HG03571 (cell line): ENCODE data around the gene SLC25A6.
A peak's percentile ranks its signal among the peaks of the same experiment; 100 is the strongest.
"Not testable (repeated sequence)": the region's sequence is repeated elsewhere in the genome, so short reads cannot be mapped to it uniquely, and the experiment has no call there.

Experiments
- ATAC-seq: cut with Tn5 transposase; IDR thresholded peaks from one replicate; pipeline ENCODE4 v1.9.1; 2021; ENCODE audit not compliant: unreplicated experiment

The SLC25A6 gene

DNA sequence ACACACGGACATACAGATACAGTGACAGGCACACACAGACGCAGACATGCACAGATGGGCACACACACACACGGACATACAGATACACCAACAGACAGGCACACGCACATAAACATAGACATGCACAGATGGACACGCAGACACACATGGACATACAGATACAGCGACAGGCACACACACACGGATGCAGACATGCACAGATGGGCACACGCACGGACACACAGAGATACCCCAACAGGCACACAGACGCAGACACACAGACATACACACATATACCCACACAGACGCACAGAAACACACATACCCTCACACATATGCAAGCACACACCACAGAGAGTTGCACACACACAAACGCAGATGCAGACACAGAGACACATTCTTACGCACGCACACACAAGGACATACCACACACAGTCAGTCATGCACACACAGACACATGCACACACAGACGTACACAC is 24.4 kb upstream of the SLC25A6 start:
- no peak for ATAC-seq

DNA sequence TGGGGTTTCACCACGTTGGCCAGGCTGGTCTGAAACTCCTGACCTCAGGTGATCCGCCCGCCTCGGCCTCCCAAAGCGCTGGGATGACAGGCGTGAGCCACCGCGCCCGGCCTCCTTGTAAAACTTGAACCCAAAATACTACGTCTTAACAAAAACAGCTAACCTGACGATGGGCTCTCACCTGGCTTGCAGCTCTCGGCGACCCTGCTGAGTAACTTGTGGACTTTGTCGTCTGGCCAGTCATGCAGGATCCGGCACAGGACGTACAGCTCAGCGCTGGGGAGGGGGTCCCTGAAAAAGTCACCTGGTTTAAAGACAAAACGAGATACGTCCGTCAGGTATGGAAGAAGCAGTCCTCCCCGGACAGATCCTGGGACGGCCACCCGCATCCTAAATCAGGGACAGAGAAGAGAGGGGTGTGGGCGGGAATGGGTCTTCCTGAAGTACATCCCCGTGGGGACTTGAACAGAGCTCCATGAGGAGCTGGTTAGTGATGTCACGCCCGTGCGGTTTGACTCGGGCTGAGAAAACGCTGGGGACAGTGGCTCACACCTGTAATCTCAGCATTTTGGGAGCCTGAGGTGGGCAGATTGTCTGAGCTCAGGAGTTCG is 20.7 kb upstream of the SLC25A6 start:
- ATAC-seq, result no peak

DNA sequence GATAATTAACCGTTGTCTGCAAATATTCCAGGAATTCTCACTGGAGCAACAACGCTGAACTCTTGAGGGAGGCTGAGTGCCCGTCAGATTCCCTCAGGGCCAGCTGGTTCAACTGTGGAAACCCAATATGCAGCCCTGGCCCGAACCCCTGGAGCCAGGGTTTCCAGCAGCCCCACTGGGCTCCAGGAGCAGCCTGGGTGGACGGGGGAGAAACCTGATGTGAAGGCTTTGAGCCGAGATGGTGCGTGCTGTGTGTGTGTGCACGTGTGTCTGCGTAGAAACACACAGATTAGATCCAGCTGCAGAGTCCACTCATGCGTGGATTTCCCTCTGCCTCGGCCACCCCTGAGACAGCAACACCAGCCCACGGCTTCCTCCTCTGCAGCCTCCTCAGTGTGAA is 19.4 kb upstream of the SLC25A6 start:
- ATAC-seq, result no peak

DNA sequence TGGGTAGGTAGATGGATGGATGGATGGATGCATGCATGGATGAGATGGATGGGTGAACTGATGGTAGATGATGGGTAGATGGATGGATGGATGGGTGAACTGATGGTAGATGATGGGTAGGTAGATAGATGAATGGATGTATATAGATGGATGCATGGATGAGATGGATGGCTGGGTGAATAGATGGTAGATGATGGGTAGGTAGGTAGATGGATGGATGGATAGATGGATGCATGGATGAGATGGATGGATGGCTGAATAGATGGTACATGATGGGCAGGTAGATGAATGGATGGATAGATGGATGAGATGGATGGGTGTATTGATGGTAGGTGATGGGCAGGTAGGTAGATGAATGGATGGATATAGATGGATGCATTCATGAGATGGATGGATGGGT is 15.1 kb upstream of the SLC25A6 start:
- no peak for ATAC-seq

DNA sequence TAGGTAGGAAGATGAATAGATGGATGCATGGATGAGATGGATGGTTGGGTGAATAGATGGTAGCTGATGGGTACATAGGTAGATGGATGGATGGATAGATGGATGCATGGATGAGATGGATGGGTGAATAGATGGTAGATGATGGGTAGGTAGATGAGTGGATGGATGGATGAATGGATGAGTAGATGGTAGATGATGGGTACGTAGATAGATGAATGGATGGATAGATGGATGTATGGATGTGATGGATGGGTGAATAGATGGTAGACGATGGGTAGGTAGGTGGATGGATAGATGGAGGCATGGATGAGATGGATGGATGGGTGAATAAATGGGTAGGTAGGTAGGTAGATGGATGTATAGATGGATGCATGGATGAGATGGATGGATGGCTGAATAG is 13.9 kb upstream of the SLC25A6 start:
- not testable (repeated sequence) for ATAC-seq

DNA sequence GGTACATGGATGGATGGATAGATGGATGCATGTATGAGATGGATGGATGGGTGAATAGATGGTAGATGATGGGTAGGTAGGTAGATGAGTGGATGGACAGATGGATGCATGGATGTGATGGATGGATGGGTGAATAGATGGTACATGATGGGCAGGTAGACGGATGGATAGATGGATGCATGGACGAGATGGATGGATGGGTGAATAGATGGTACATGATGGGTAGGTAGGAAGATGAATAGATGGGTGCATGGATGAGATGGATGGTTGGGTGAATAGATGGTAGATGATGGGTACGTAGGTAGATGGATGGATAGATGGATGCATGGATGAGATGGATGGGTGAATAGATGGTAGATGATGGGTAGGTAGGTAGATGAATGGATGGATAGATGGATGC is 12.0 kb upstream of the SLC25A6 start:
- not testable (repeated sequence) for ATAC-seq

DNA sequence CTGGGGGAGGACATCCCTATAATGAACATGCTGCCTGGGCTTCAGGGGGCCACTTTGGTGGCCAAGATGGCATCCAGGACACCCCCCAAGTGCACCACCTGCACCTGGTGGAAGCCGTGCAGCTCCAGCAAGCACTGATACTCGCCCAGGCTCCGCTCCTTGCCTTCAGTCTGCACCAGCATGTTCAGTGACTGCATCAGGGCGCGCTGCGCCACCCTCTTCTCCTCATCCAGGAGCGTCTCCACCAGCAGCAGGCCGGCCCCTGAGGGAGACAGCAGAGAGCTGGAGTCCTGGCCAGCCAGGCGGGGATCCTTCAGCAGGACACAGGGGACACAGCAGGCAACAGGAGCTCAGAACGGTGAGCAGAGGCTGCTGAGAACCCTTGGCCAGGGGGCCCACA is 11.3 kb upstream of the SLC25A6 start:
- ATAC-seq, result no peak

DNA sequence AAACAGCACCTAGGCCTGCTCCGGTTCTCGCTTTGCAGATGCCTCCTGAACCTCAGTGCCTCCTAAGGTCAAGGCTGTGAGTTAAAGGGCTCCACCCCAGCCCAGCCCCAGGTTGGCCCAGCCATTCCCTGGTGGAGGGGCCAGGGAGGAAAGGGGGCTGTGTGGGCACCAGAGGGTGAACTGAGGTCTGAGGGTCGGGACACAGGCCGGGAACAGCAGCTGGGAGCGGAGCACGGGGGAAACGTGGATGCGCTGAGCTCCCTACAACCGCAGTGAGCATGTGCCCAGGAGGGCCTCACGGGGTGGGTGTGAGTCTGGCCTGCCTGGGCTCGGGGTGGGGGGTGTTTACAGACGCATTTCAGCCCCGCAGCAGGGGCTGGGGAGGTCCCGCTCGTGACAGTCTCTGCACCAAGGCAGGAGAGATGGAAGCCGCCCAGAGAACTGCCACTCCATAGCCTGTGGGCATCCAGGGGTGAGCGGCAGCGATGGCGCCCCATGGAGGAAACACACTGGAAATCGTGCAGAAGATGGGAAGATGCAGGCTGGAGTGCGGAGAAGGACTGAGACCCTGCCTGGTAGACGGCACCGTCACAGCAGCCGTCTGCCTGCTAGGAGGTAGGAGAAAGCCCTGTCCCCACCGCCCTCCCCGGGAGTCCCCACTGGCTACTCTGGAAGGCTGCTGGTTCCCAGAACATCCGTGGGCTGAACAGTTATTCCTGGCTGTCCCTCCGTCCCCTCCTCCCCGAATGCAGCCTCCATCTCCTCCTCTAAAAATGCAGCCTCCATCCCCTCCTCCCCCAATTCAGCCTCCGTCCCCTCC is 9.9 kb upstream of the SLC25A6 start:
- ATAC-seq, result no peak

DNA sequence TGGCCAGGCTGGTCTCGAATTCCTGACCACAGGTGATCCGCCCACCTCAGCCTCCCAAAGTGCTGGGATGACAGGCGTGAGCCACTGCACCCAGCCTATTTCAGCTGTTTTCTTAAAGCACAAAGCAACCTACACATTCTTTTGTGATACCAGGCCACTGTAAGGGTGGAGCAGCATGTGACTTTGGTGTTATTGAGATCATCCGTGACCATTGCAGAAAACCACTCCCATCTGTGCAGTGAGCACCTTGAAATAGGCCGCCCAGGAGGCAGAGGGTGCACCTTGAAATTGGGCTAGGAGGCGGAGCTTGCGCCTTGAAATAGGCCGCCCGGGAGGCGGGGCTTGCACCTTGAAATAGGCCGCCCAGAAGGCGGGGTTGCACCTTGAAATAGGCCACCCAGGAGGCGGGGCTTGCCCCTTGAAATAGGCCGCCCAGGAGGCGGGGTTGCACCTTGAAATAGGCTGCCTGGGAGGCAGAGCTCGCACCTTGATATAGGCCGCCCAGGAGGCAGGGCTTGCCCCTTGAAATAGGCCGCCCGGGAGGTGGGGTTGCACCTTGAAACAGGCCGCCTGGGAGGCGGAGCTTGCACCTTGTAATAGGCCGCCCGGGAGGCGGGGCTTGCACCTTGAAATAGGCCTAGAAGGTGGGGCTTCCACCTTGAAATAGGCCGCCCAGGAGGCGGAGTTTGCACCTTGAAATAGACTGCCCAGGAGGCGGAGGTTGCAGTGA is 9.0 kb upstream of the SLC25A6 start:
- no peak for ATAC-seq

DNA sequence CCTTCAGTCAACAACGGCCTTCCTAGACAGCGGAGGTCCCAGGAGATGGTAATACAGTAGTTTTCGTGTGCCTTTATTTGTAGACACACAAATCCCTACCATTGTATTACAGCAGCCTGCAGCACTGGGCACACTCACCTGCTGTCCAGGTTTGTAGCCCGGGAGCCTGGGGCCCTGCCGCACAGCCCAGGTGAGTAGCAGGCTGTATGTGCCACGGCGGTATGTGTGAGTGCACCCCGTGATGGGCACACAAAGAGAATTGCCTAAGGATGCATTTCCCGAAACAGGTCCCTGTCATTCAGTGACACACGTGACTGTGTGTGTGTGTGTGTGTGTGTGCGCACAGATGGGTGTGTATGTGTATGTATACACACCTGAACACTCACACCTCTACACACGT is 8.1 kb upstream of the SLC25A6 start:
- no peak for ATAC-seq

DNA sequence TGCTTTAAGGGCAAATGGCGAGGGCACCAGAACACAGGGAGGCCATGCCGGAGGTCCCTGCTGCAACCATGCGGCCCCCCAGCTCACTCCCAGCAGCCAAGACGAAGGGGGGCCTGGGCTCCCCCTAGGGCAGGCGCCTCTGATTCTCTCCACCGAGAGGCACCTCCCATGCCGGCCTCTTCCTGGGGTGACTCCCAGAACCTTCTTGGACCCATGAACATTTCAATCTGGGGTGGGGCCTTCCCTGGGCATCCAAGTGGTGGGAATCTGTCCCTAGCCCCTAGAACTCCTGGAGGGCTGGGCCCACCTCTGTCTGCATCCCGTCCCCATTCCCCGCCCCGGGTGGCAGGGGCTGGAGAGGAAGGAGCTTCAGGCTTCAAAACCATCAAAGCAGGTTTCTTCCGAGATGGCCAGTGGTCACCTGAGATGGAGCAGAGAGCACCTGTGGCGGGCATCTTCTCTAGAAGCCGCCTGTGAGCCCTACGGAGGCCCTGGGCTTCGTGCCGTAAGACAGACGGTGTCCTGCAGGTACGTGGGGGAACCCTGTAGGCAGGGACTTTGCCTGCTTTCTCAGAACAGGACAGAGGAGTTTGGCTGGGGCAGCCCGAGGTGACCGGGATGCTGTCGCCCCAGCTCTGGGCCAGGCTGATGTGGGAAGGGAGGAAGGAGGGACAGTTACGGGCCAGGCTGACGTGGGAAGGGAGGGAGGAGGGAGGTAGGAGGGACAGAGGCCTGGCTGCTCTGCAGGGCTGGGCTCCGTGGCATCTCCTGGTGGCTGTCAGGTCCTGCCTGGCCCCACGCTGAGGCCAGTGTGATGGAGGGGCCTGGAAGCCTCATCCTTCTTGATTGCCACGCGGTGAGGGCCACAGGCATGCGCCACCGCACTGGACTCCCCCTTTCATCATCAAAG is 6.8 kb upstream of the SLC25A6 start:
- no peak for ATAC-seq

DNA sequence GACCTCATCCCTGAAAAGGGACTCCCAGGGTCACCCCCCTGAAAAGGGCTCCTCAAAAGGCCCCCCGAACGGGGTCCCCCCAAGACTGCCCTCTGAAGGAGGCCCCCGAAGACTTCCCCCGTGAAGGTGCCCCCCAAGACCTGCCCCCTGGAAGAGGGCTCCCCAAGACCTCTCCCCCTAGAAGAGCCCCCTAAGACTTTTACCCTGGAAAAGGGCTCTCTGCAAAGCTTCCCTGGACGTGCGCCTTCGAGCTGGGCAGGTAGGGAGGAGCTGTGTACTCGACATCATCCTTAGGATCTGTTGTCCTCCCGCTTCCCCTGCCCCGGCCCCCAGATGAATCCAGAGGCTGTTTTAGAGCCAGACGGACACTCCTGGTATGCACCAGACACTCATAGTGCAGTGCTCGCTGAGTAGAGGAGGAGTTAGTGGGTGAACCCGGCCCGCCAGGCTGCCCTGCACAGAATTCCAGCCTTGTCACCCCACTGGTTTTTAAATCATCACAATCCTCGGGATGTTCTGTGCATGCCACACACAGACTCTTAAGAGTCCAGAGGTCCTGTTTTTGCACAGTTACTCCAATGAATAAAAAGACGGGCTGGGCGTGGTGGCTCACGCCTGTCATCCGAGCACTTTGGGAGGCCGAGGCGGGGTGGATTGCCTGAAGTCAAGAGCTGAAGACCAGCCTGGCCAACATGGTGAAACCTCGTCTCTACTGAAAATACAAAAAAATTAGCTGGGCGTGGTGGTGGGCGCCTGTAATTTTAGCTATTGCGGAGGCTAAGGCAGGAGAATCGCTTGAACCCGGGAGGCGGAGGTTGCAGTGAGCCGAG is 5.7 kb upstream of the SLC25A6 start:
- ATAC-seq, result no peak

DNA sequence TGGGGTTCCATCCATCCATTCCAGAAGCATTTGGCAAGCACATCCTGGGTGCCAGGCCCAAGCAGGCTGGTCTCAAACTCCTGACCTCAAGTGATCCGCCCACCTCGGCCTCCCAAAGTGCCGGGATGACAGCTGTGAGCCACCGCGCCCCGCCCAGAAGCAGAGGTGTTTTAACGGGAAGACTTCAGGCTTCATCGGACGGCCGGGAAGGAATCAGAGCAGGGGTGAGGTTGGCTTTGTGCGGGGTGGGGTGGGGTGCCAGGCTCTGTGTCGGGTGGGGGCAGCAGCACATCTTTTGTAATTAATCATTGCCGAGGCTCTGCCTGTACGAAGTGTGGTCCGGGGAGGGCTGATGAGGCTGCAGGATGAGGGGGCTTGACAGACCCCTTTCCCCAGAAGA is 5.1 kb upstream of the SLC25A6 start:
- ATAC-seq, result no peak

DNA sequence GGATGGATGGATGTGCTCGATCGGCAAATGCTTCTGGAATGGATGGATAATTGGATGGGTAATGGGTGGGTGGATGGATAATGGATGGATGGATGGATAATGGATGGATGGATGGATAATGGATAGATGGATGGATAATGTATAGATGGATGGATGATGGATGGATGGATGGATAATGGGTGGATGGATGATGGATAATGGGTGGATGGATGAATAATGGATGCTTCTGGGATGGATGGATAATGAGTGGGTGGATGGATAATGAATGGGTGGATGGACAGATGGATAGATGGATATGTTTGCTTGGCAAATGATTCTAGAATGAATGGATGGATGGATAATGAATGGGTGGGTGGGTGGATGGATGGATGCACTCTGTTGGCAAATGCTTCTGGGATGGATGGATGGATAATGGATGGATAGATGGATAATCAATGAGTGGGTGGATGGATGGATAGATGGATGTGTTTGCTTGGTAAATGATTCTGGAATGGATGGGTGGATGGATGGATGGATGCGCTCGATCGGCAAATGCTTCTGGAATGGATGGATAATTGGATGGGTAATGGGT is 3.8 kb upstream of the SLC25A6 start:
- ATAC-seq, result no peak

DNA sequence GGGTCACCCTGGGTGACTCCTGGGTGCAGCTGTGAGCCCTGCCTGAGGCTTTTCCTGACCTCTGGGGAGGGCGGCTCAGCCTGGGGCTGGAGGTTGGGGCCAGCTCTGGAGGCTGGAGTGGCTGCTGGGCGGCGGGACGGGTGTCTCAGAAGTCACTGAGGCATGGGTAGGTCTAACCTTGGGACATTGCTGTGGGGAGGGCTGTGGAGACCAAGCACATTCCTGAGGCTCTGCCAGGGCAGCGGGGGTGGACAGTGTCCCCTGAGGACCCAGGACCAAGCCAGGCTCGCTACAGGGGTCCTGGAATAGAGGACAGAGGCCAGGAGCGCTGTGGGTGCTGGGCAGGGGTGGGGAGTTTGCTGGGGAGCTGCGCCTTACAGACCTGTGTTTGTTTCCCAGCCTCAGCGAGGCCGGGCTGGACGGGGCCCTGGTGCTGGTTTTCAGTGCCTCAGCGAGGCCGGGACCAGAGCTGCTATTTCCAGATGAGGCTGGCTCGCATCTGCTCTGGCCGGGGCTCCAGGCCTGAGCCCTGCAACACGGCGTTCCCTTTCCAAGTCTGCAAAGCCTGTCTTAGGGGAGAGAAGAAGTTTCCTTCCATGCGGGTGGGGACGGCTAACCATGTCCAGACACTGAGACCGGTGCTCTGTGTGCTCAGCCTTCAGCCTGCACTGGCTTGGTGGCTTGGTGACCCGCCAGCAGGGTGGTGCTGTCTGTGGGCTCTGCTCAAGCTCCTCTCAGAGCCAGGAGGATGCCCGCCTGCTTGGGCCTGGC is 3.0 kb upstream of the SLC25A6 start:
- ATAC-seq, result no peak

DNA sequence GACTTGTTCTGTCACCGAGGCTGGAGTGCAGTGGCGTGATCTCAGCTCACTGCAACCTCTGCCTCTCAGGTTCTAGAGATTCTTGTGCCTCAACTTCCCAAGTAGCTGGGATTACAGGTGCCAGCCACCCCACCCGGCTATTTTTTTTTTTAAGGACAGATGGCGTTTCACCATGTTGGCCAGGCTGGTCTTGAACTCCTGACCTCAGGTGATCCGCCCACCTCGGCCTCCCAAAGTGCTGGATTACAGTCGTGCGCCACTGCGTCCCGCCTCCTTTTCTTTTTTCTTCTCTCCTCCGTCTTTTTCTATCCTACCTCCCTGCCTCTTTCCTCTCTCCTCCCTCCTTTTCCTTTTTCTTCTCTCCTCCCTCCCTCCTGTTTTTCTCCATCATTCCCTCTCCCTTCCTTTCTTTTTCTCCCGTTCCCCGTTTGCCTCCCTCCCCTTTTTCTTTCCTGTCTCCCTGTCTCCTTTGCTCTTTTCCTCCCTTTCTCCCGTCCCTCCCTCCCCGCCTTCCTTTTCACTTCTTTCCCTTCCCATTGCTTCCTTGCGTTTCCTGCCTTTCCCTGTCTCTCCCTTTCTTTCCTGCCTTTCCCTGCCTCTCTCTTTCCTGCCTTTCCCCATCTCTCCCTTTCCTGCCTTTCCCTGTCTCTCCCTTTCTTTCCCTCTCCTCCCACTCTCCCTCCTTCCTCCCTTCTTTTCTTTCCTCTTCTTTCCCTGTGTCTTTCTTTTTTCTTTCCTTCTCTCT is 2.1 kb upstream of the SLC25A6 start:
- ATAC-seq, result no peak

DNA sequence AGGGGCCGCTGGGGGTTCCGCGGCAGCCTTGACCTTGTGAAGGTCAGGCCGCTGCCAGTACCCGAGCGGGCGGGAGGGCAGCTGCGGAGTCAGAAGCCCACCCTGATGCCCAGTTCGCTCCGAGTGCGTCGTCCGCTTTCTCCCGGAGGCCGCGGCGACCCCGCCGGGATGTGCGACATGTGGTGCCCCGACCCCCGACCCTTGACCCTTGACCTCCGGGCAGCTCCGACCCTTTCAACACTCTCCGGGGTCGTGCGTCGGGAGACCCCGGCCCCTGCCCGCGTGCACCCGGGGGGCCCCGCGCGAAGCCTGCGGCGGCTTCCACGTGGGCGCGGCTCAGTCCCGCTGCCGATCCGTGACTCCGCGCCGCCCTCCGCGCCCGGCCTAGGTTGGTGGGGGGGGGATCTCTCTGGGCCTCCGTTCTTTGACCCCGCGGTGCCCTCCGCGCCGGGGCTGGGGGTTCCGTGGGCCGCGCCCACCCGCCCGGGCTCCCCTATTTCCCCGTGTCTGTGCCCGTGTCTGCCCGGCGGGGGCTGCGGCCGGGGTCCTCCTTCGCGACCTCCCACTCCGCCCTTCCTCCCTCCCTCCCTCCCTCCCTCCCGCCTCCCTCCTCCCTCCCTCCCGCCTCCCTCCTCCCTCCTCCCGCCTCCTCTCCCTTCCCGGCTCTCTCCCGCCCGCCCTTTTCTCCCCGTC is 609 bp upstream of the SLC25A6 start:
- peak; percentile 21 for ATAC-seq

DNA sequence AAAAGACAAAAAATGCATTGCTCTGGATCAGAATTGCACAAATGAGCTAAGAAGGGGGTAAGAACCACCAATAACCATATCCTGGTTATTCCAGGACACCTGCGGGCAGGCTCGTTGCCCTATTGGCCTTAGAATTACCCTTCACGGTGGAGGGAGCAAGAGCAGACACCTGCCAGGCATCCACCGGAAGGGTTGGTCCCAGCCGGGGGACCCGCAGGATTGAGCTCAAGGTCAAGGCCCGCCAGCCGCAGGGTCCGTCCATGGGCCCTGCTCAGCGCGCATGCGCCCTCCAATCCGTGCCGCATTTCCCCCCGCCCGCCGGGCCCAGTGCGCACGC is 575 bp downstream of the SLC25A6 start:
- ATAC-seq, result no peak
